Measurements from ENCODE around the gene LZTR1.

GRCh38 chr22:21009638-21010425 lies 27.7 kb downstream of the LZTR1 start:
- TF ChIP-seq CTCF (IDR thresholded peaks at IDR 0.05; ENCODE audit: low read length) (no peak), EZH2 (optimal IDR thresholded peaks at IDR 0.05; ENCODE audit: low read depth, low read length) (no peak), EZH2phosphoT487 (IDR thresholded peaks at IDR 0.05; ENCODE audit: low read length) (no peak)

Data from MM.1S (cell line).